ENCODE data around the gene HEXD. TPM values are rescaled to one million over a fixed set of nuclear protein-coding genes. Genes with fewer than 3 reads are reported as not detected.
"Not testable (repeated sequence)": the region's sequence is repeated elsewhere in the genome, so short reads cannot be mapped to it uniquely, and the experiment has no call there.

The HEXD gene
- polyA plus RNA-seq, 1 donor from 2014 or later: 23.2 TPM

GRCh38 chr17:82400206-82400605, 17.9 kb upstream of the HEXD start:
- peak overlapping the region in 1 of 4 donors; percentile 95 for H3K4me3 Mint-ChIP-seq
- no peak overlapping the region for H3K27ac Mint-ChIP-seq
- H3K27me3 Mint-ChIP-seq: peaks cover 2% of the 10 kb centered on the region
- peaks cover 3% of the 10 kb centered on the region for H3K36me3 Mint-ChIP-seq
- no peaks in the 10 kb centered on the region for H3K9me3 Mint-ChIP-seq
- H3K4me1 Mint-ChIP-seq: peaks cover 5 to 10% (median 8%) of the 10 kb centered on the region in 3 donors

- Mint-ChIP-seq H3K36me3 (peaks cover 4% of the 10 kb centered on the region), H3K9me3 (no peaks in the 10 kb centered on the region), H3K4me1 (peaks cover 5 to 9% (median 8%) of the 10 kb centered on the region in 3 donors)
These were observed 17.3 kb upstream of the HEXD start for GRCh38 chr17:82400830-82401229.

GRCh38 chr17:82402865-82403264, 15.3 kb upstream of the HEXD start:
- peaks cover 2% of the 10 kb centered on the region for H3K27me3 Mint-ChIP-seq
- no peak overlapping the region for H3K4me3 Mint-ChIP-seq

More at GRCh38 chr17:82400830-82401229, 17.3 kb upstream of the HEXD start:
- Mint-ChIP-seq H3K27ac (peak overlapping the region; percentile 7 to 50 (median 34)), H3K27me3 (peaks cover 2% of the 10 kb centered on the region), H3K4me3 (peak overlapping the region; percentile 28 to 95 (median 80))

GRCh38 chr17:82403662-82404660, 14.2 kb upstream of the HEXD start:
- H3K9me3 Mint-ChIP-seq: no peaks in the 10 kb centered on the region
- no peak overlapping the region for H3K4me3 Mint-ChIP-seq
- H3K4me1 Mint-ChIP-seq: peaks cover 5 to 9% (median 7%) of the 10 kb centered on the region in 3 donors
- H3K27ac Mint-ChIP-seq: peak overlapping the region in 1 of 3 donors; percentile 67
- H3K27me3 Mint-ChIP-seq: peaks cover 2% of the 10 kb centered on the region
- peaks cover 4% of the 10 kb centered on the region for H3K36me3 Mint-ChIP-seq

More at GRCh38 chr17:82402865-82403264, 15.3 kb upstream of the HEXD start:
- Mint-ChIP-seq H3K9me3 (no peaks in the 10 kb centered on the region), H3K4me1 (peaks cover 5 to 9% (median 6%) of the 10 kb centered on the region in 3 donors), H3K27ac (no peak overlapping the region), H3K36me3 (peaks cover 4% of the 10 kb centered on the region)

GRCh38 chr17:82405051-82405450, 13.1 kb upstream of the HEXD start:
- H3K4me3 Mint-ChIP-seq: peak overlapping the region in 1 of 4 donors; percentile 39
- peaks cover 4% of the 10 kb centered on the region for H3K36me3 Mint-ChIP-seq
- peaks cover 5 to 9% (median 7%) of the 10 kb centered on the region in 3 donors for H3K4me1 Mint-ChIP-seq
- no peaks in the 10 kb centered on the region for H3K9me3 Mint-ChIP-seq
- no peak overlapping the region for H3K27ac Mint-ChIP-seq
- H3K27me3 Mint-ChIP-seq: peaks cover 2% of the 10 kb centered on the region

DNA sequence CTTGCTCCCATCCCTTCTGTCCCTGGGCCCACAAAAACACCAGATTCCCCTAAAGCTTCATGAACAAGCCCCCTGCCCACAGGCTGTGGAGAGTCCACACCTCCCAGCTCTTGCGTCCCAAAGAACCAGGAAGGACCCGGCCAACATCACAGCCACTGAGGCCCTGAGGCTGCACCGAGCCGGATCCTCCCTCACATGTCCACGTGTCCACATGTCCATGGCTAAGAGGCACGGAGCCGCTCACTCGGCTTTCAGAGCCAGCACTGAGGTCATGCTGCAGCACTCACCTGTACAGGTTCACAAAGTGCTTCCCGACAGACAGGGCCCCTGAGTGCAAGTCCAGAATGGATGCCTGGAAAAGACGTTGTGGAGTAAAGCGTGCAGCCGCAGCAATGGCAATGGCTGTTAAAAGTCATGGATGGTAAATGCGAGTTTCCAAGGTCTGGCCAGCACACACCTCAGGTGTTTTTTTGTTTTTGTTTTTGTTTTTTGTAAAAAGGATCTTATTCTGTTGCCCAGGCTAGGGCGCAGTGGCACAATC, 11.9 kb upstream of the HEXD start:
- no peak overlapping the region for H3K4me3 Mint-ChIP-seq
- no peaks in the 10 kb centered on the region for H3K9me3 Mint-ChIP-seq
- H3K36me3 Mint-ChIP-seq: peaks cover 2% of the 10 kb centered on the region
- H3K4me1 Mint-ChIP-seq: peaks cover 0 to 4% (median 4%) of the 10 kb centered on the region in 3 donors
- H3K27me3 Mint-ChIP-seq: no peaks in the 10 kb centered on the region
- H3K27ac Mint-ChIP-seq: no peak overlapping the region

GRCh38 chr17:82407255-82407654, 10.9 kb upstream of the HEXD start:
- Mint-ChIP-seq H3K4me3 (peak overlapping the region in 2 of 4 donors; percentile 15 to 74), H3K9me3 (no peaks in the 10 kb centered on the region), H3K27ac (no peak overlapping the region), H3K4me1 (peaks cover 0 to 2% (median 1%) of the 10 kb centered on the region in 3 donors), H3K36me3 (peaks cover 2% of the 10 kb centered on the region), H3K27me3 (no peaks in the 10 kb centered on the region)

GRCh38 chr17:82408288-82408937, 9.7 kb upstream of the HEXD start:
- H3K4me3 Mint-ChIP-seq: peak overlapping the region in 2 of 4 donors; percentile 32 to 41
- no peaks in the 10 kb centered on the region for H3K27me3 Mint-ChIP-seq
- peaks cover 0 to 4% (median 1%) of the 10 kb centered on the region in 3 donors for H3K4me1 Mint-ChIP-seq
- H3K9me3 Mint-ChIP-seq: no peaks in the 10 kb centered on the region
- H3K36me3 Mint-ChIP-seq: peaks cover 2% of the 10 kb centered on the region
- H3K27ac Mint-ChIP-seq: no peak overlapping the region

DNA sequence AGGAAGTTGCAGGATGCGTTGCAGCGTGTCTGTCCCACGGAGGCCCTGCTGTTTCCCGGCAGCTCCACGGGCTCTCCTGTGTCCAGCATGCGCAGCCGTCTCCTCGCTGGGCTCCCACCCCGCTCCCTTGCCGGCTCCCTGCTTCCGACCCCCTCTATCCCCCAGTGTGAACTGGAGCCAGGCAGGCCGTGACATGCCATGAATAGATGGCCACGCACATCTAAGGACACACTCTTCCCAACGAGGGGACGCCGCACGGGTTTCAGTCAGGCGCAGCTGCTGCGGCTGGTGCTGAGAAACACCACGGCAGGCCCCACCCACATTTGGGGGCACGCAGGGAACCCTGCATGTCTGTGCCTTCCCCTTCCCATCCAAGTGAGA, 9.2 kb upstream of the HEXD start:
- H3K27me3 Mint-ChIP-seq: no peaks in the 10 kb centered on the region

GRCh38 chr17:82410014-82410716, 8.0 kb upstream of the HEXD start:
- H3K4me3 Mint-ChIP-seq: no peak overlapping the region
- H3K9me3 Mint-ChIP-seq: no peaks in the 10 kb centered on the region
- H3K36me3 Mint-ChIP-seq: peaks cover 4% of the 10 kb centered on the region
- peaks cover 5 to 11% (median 7%) of the 10 kb centered on the region in 3 donors for H3K4me1 Mint-ChIP-seq
- H3K27ac Mint-ChIP-seq: no peak overlapping the region
- H3K27me3 Mint-ChIP-seq: no peaks in the 10 kb centered on the region

More for the DNA sequence above, 9.2 kb upstream of the HEXD start:
- H3K9me3 Mint-ChIP-seq: no peaks in the 10 kb centered on the region
- H3K4me1 Mint-ChIP-seq: peaks cover 0 to 4% (median 1%) of the 10 kb centered on the region in 3 donors
- H3K27ac Mint-ChIP-seq: peak overlapping the region in 1 of 3 donors; percentile 21
- peaks cover 2% of the 10 kb centered on the region for H3K36me3 Mint-ChIP-seq
- peak overlapping the region in 1 of 4 donors; percentile 32 for H3K4me3 Mint-ChIP-seq

DNA sequence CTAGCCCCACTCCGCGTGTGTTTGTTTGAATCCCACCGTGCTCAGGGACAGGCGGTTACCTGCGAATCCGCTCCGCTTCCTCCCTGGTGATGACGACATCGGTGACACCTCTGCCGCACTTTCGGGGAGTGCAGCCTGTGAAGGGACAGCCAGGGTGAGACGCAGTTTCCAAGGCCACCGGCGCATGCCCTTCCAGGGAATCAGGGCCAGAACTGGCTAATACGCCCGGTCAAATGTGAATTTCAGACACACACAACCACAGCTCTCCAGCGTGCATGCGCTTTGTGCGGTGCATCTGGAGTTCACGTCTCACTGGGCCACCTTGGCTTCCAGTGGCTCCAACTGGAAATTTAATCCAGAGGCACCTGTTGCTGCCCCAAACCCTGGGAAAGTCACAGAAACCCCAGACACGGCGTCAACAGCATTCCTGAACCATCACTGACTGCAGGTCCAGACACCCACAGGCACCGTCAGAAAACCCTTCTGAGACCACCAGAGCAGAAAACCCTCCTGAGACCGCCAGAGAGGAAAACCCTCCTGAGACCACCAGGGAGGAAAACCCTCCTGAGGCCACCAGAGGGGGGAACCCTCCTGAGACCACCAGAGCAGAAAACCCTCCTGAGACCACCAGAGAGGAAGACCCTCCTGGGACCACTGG, 6.6 kb upstream of the HEXD start:
- H3K9me3 Mint-ChIP-seq: no peaks in the 10 kb centered on the region
- H3K4me3 Mint-ChIP-seq: no peak overlapping the region
- peaks cover 5 to 12% (median 8%) of the 10 kb centered on the region in 3 donors for H3K4me1 Mint-ChIP-seq
- H3K27ac Mint-ChIP-seq: no peak overlapping the region
- no peaks in the 10 kb centered on the region for H3K27me3 Mint-ChIP-seq
- peaks cover 2% of the 10 kb centered on the region for H3K36me3 Mint-ChIP-seq

- H3K4me1 Mint-ChIP-seq: peaks cover 5 to 12% (median 8%) of the 10 kb centered on the region in 3 donors
- not testable (repeated sequence) for H3K9me3 Mint-ChIP-seq, H3K36me3 Mint-ChIP-seq
These were observed 6.1 kb upstream of the HEXD start for GRCh38 chr17:82412081-82412480.

DNA sequence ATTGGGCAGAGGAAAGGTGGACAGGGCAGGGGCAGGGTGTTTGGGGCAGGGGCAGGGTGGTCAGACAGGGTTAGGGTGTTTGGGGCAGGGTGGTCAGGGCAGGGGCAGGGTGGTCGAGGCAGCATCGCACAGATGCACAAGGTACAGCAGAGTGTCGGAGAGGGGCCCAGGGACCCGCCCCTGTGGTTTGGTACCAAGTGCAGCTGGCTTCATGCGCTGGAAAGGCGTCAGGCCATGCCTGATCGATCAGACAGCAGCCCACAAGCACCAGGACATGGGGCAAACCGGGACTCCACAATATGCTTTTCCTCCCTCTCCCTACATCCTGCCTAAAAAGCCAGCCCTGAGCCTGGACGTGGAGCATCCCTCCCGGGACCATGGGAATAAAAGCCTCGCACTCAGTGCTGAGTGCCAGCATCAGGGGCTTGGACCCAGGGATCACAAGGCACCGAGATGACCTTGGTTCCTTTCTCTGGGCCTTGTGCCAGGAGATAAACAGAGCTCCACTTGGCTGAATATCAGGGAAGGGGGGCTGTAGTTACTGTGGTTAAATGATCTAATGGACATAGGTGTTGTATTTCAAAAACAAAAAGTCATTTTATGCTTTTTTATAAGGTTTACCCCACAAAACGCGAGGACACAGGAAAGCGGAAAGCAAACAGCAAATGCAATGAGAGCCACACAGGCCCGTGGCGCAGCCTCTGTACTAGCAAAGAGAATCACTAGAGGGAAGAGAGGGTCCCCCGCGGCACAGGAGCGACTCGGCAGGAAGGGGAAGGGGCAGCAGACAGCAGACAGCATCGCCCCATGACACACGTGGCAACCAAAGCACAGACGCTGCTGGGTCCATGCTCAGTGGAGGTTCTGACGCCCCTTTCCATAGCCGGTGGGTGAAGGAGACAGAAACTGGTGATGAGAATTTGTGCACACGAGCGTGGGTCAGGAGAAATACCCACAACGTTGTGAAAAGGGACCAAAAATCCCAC, 5.3 kb upstream of the HEXD start:
- Mint-ChIP-seq H3K4me1 (peaks cover 5 to 12% (median 11%) of the 10 kb centered on the region in 3 donors), H3K9me3 (no peaks in the 10 kb centered on the region), H3K27me3 (no peaks in the 10 kb centered on the region), H3K27ac (peak overlapping the region in 2 of 3 donors; percentile 9 to 23), H3K4me3 (peak overlapping the region in 1 of 4 donors; percentile 35), H3K36me3 (peaks cover 2% of the 10 kb centered on the region)

More at GRCh38 chr17:82412081-82412480, 6.1 kb upstream of the HEXD start:
- H3K4me3 Mint-ChIP-seq, H3K27ac Mint-ChIP-seq, H3K27me3 Mint-ChIP-seq: not testable (repeated sequence)
